ENCODE results near the gene USH1C.

The USH1C gene

GRCh38 chr11:17537261-17537660 lies 7.0 kb downstream of the USH1C start:
- DNase-seq (ENCODE audit: low spot score) = no peak
- TF ChIP-seq, protein P1, sequence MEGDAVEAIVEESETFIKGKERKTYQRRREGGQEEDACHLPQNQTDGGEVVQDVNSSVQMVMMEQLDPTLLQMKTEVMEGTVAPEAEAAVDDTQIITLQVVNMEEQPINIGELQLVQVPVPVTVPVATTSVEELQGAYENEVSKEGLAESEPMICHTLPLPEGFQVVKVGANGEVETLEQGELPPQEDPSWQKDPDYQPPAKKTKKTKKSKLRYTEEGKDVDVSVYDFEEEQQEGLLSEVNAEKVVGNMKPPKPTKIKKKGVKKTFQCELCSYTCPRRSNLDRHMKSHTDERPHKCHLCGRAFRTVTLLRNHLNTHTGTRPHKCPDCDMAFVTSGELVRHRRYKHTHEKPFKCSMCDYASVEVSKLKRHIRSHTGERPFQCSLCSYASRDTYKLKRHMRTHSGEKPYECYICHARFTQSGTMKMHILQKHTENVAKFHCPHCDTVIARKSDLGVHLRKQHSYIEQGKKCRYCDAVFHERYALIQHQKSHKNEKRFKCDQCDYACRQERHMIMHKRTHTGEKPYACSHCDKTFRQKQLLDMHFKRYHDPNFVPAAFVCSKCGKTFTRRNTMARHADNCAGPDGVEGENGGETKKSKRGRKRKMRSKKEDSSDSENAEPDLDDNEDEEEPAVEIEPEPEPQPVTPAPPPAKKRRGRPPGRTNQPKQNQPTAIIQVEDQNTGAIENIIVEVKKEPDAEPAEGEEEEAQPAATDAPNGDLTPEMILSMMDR (IDR thresholded peaks at IDR 0.05; ENCODE audit: extremely low read depth, missing control alignments) = no peak

GRCh38 chr11:17535488-17535887 lies 8.7 kb downstream of the USH1C start:
- TF ChIP-seq, protein P1 (IDR thresholded peaks at IDR 0.05; ENCODE audit: extremely low read depth, missing control alignments) = no peak
- no peak for DNase-seq (ENCODE audit: low spot score)

GRCh38 chr11:17533778-17534415 lies 10.3 kb downstream of the USH1C start:
- TF ChIP-seq, protein P1 (IDR thresholded peaks at IDR 0.05; ENCODE audit: extremely low read depth, missing control alignments) = no peak
- DNase-seq (ENCODE audit: low spot score) = no peak

- no peak for DNase-seq (ENCODE audit: low spot score)
- TF ChIP-seq, protein P1 (IDR thresholded peaks at IDR 0.05; ENCODE audit: extremely low read depth, missing control alignments) = no peak
Observed at GRCh38 chr11:17533341-17533740, 10.9 kb downstream of the USH1C start.

DNA sequence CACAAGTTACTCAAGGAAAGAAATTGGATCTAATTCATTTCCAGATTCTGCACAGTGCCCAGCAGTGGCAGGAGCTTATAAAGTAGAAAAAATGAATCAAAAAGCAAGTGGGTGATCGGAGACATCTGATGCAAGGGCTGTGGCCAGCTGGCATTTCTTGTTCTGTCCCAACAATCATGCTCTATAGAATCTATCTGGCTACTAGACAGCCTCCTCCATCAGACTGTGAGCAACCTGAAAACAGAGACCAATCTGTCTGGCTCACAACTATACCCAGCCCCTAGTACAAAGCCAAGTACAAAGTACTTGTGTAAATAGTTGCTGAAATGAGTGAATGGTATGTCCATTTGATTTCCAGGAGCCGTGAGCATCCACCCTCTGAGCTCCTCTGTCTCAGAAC lies 11.4 kb downstream of the USH1C start:
- TF ChIP-seq, protein P1 (IDR thresholded peaks at IDR 0.05; ENCODE audit: extremely low read depth, missing control alignments) = no peak
- DNase-seq (ENCODE audit: low spot score) = no peak

- DNase-seq (ENCODE audit: low spot score) = no peak
- TF ChIP-seq, protein P1 (IDR thresholded peaks at IDR 0.05; ENCODE audit: extremely low read depth, missing control alignments) = no peak
Observed at GRCh38 chr11:17531636-17532113, 12.5 kb downstream of the USH1C start.

- TF ChIP-seq, protein P1 (IDR thresholded peaks at IDR 0.05; ENCODE audit: extremely low read depth, missing control alignments) = no peak
- DNase-seq (ENCODE audit: low spot score) = no peak
Observed at GRCh38 chr11:17531071-17531600, 13.1 kb downstream of the USH1C start.

Measured in GM20000 (cell line).